ENCODE measurements around the gene TBX1.

TBX1 gene

GRCh38 chr22:19731361-19732135 is 29.0 kb upstream of the TBX1 start:
- H3K27me3 ChIP-seq (ENCODE audit: insufficient read depth, low read length), result no peaks in the 10 kb centered on the region

GRCh38 chr22:19732403-19733113 is 28.0 kb upstream of the TBX1 start:
- H3K27ac ChIP-seq (ENCODE audit: low read depth, low read length), result no peak overlapping the region
- H3K36me3 ChIP-seq (ENCODE audit: insufficient read depth, low read length), result no peaks in the 10 kb centered on the region
- no peak overlapping the region for H2AFZ ChIP-seq (ENCODE audit: low read length, unreplicated experiment)
- H3K27me3 ChIP-seq (ENCODE audit: insufficient read depth, low read length), result no peaks in the 10 kb centered on the region
- H3K4me3 ChIP-seq (ENCODE audit: low read depth, low read length), result no peak overlapping the region
- no peaks in the 10 kb centered on the region for H3K4me1 ChIP-seq (ENCODE audit: control insufficient read depth, insufficient read depth, low read length, unreplicated experiment)
- H3K79me2 ChIP-seq (ENCODE audit: control insufficient read depth, insufficient read depth, low read length, unreplicated experiment), result no peaks in the 10 kb centered on the region

More at GRCh38 chr22:19731361-19732135, 29.0 kb upstream of the TBX1 start:
- Histone ChIP-seq H3K79me2 (ENCODE audit: control insufficient read depth, insufficient read depth, low read length, unreplicated experiment) (no peaks in the 10 kb centered on the region), H3K4me1 (ENCODE audit: control insufficient read depth, insufficient read depth, low read length, unreplicated experiment) (no peaks in the 10 kb centered on the region), H3K27ac (ENCODE audit: low read depth, low read length) (no peak overlapping the region), H2AFZ (ENCODE audit: low read length, unreplicated experiment) (no peak overlapping the region), H3K36me3 (ENCODE audit: insufficient read depth, low read length) (no peaks in the 10 kb centered on the region), H3K4me3 (ENCODE audit: low read depth, low read length) (no peak overlapping the region)

- H3K27me3 ChIP-seq (ENCODE audit: insufficient read depth, low read length), result no peaks in the 10 kb centered on the region
- no peak overlapping the region for H3K27ac ChIP-seq (ENCODE audit: low read depth, low read length)
- H3K36me3 ChIP-seq (ENCODE audit: insufficient read depth, low read length), result no peaks in the 10 kb centered on the region
- no peak overlapping the region for H3K4me3 ChIP-seq (ENCODE audit: low read depth, low read length)
- H3K79me2 ChIP-seq (ENCODE audit: control insufficient read depth, insufficient read depth, low read length, unreplicated experiment), result no peaks in the 10 kb centered on the region
- no peak overlapping the region for H2AFZ ChIP-seq (ENCODE audit: low read length, unreplicated experiment)
- no peaks in the 10 kb centered on the region for H3K4me1 ChIP-seq (ENCODE audit: control insufficient read depth, insufficient read depth, low read length, unreplicated experiment)
Measured at GRCh38 chr22:19733755-19734154, 26.8 kb upstream of the TBX1 start.

GRCh38 chr22:19734163-19734562 is 26.4 kb upstream of the TBX1 start:
- no peaks in the 10 kb centered on the region for H3K79me2 ChIP-seq (ENCODE audit: control insufficient read depth, insufficient read depth, low read length, unreplicated experiment)
- no peak overlapping the region for H3K4me3 ChIP-seq (ENCODE audit: low read depth, low read length)
- H3K27me3 ChIP-seq (ENCODE audit: insufficient read depth, low read length), result no peaks in the 10 kb centered on the region
- no peak overlapping the region for H3K27ac ChIP-seq (ENCODE audit: low read depth, low read length)
- no peaks in the 10 kb centered on the region for H3K36me3 ChIP-seq (ENCODE audit: insufficient read depth, low read length)
- H2AFZ ChIP-seq (ENCODE audit: low read length, unreplicated experiment), result no peak overlapping the region
- H3K4me1 ChIP-seq (ENCODE audit: control insufficient read depth, insufficient read depth, low read length, unreplicated experiment), result no peaks in the 10 kb centered on the region

- no peaks in the 10 kb centered on the region for H3K36me3 ChIP-seq (ENCODE audit: insufficient read depth, low read length)
- H3K79me2 ChIP-seq (ENCODE audit: control insufficient read depth, insufficient read depth, low read length, unreplicated experiment), result no peaks in the 10 kb centered on the region
- H3K4me1 ChIP-seq (ENCODE audit: control insufficient read depth, insufficient read depth, low read length, unreplicated experiment), result no peaks in the 10 kb centered on the region
- H3K27ac ChIP-seq (ENCODE audit: low read depth, low read length), result no peak overlapping the region
- H3K27me3 ChIP-seq (ENCODE audit: insufficient read depth, low read length), result no peaks in the 10 kb centered on the region
- no peak overlapping the region for H2AFZ ChIP-seq (ENCODE audit: low read length, unreplicated experiment)
- no peak overlapping the region for H3K4me3 ChIP-seq (ENCODE audit: low read depth, low read length)
Measured at GRCh38 chr22:19734837-19735382, 25.7 kb upstream of the TBX1 start.

- Histone ChIP-seq H2AFZ (ENCODE audit: low read length, unreplicated experiment) (no peak overlapping the region), H3K36me3 (ENCODE audit: insufficient read depth, low read length) (no peaks in the 10 kb centered on the region), H3K79me2 (ENCODE audit: control insufficient read depth, insufficient read depth, low read length, unreplicated experiment) (no peaks in the 10 kb centered on the region), H3K4me3 (ENCODE audit: low read depth, low read length) (no peak overlapping the region), H3K4me1 (ENCODE audit: control insufficient read depth, insufficient read depth, low read length, unreplicated experiment) (no peaks in the 10 kb centered on the region), H3K27ac (ENCODE audit: low read depth, low read length) (no peak overlapping the region), H3K27me3 (ENCODE audit: insufficient read depth, low read length) (no peaks in the 10 kb centered on the region)
Measured at GRCh38 chr22:19735665-19736510, 24.7 kb upstream of the TBX1 start.

GRCh38 chr22:19737846-19738663 is 22.5 kb upstream of the TBX1 start:
- Histone ChIP-seq H3K4me3 (ENCODE audit: low read depth, low read length) (no peak overlapping the region), H3K4me1 (ENCODE audit: control insufficient read depth, insufficient read depth, low read length, unreplicated experiment) (no peaks in the 10 kb centered on the region), H3K27me3 (ENCODE audit: insufficient read depth, low read length) (no peaks in the 10 kb centered on the region), H3K27ac (ENCODE audit: low read depth, low read length) (no peak overlapping the region), H3K36me3 (ENCODE audit: insufficient read depth, low read length) (no peaks in the 10 kb centered on the region), H3K79me2 (ENCODE audit: control insufficient read depth, insufficient read depth, low read length, unreplicated experiment) (no peaks in the 10 kb centered on the region), H2AFZ (ENCODE audit: low read length, unreplicated experiment) (no peak overlapping the region)

GRCh38 chr22:19738664-19739447 is 21.7 kb upstream of the TBX1 start:
- H2AFZ ChIP-seq (ENCODE audit: low read length, unreplicated experiment), result no peak overlapping the region
- no peak overlapping the region for H3K4me3 ChIP-seq (ENCODE audit: low read depth, low read length)
- no peak overlapping the region for H3K27ac ChIP-seq (ENCODE audit: low read depth, low read length)
- H3K4me1 ChIP-seq (ENCODE audit: control insufficient read depth, insufficient read depth, low read length, unreplicated experiment), result no peaks in the 10 kb centered on the region
- no peaks in the 10 kb centered on the region for H3K79me2 ChIP-seq (ENCODE audit: control insufficient read depth, insufficient read depth, low read length, unreplicated experiment)
- H3K27me3 ChIP-seq (ENCODE audit: insufficient read depth, low read length), result no peaks in the 10 kb centered on the region
- H3K36me3 ChIP-seq (ENCODE audit: insufficient read depth, low read length), result no peaks in the 10 kb centered on the region

GRCh38 chr22:19739448-19739895 is 21.1 kb upstream of the TBX1 start:
- H3K79me2 ChIP-seq (ENCODE audit: control insufficient read depth, insufficient read depth, low read length, unreplicated experiment), result no peaks in the 10 kb centered on the region
- no peak overlapping the region for H3K4me3 ChIP-seq (ENCODE audit: low read depth, low read length)
- no peaks in the 10 kb centered on the region for H3K27me3 ChIP-seq (ENCODE audit: insufficient read depth, low read length)
- H3K4me1 ChIP-seq (ENCODE audit: control insufficient read depth, insufficient read depth, low read length, unreplicated experiment), result no peaks in the 10 kb centered on the region
- H2AFZ ChIP-seq (ENCODE audit: low read length, unreplicated experiment), result no peak overlapping the region
- H3K27ac ChIP-seq (ENCODE audit: low read depth, low read length), result no peak overlapping the region
- H3K36me3 ChIP-seq (ENCODE audit: insufficient read depth, low read length), result no peaks in the 10 kb centered on the region
